Astrocyte (in vitro differentiated cells and primary cell): ENCODE measurements around the gene NDUFA3.

Experiments used
- EZH2 ChIP-seq: IDR thresholded peaks from 2 replicates; pipeline ENCODE4 v1.6.1; 2012; ENCODE audit warnings: mild to moderate bottlenecking, low read length, inconsistent platforms; ENCODE audit not compliant: insufficient read depth
- TF ChIP-seq, protein P1 (sequence below): IDR thresholded peaks from 2 replicates; pipeline ENCODE4 v1.5.1; 2011; ENCODE audit warnings: low read depth, mild to moderate bottlenecking, inconsistent platforms, low read length, moderate library complexity; ENCODE audit not compliant: insufficient read depth

- TF ChIP-seq, protein P1, sequence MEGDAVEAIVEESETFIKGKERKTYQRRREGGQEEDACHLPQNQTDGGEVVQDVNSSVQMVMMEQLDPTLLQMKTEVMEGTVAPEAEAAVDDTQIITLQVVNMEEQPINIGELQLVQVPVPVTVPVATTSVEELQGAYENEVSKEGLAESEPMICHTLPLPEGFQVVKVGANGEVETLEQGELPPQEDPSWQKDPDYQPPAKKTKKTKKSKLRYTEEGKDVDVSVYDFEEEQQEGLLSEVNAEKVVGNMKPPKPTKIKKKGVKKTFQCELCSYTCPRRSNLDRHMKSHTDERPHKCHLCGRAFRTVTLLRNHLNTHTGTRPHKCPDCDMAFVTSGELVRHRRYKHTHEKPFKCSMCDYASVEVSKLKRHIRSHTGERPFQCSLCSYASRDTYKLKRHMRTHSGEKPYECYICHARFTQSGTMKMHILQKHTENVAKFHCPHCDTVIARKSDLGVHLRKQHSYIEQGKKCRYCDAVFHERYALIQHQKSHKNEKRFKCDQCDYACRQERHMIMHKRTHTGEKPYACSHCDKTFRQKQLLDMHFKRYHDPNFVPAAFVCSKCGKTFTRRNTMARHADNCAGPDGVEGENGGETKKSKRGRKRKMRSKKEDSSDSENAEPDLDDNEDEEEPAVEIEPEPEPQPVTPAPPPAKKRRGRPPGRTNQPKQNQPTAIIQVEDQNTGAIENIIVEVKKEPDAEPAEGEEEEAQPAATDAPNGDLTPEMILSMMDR, result no peak
- no peak for TF ChIP-seq EZH2
Observed at GRCh38 chr19:54127688-54128440, 25.2 kb downstream of the NDUFA3 start.
